ENCODE results near the gene CGNL1.
A peak's percentile ranks its signal among the peaks of the same experiment; 100 is the strongest.

Gene CGNL1

GRCh38 chr15:57525581-57525980, 149.3 kb downstream of the CGNL1 start:
- TF ChIP-seq, protein P1, sequence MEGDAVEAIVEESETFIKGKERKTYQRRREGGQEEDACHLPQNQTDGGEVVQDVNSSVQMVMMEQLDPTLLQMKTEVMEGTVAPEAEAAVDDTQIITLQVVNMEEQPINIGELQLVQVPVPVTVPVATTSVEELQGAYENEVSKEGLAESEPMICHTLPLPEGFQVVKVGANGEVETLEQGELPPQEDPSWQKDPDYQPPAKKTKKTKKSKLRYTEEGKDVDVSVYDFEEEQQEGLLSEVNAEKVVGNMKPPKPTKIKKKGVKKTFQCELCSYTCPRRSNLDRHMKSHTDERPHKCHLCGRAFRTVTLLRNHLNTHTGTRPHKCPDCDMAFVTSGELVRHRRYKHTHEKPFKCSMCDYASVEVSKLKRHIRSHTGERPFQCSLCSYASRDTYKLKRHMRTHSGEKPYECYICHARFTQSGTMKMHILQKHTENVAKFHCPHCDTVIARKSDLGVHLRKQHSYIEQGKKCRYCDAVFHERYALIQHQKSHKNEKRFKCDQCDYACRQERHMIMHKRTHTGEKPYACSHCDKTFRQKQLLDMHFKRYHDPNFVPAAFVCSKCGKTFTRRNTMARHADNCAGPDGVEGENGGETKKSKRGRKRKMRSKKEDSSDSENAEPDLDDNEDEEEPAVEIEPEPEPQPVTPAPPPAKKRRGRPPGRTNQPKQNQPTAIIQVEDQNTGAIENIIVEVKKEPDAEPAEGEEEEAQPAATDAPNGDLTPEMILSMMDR (IDR thresholded peaks at IDR 0.05; ENCODE audit: borderline replicate concordance, control extremely low read depth, extremely low read depth, insufficient read depth, missing control alignments): no peak
- in situ Hi-C loops (cut with MboI; ENCODE audit: low sequenced_read_pairs, unreplicated experiment): loop anchor here (10.0 to 25.0 kb wide), 2 partner anchors 381 to 1038 kb away; no protein-coding TSS in a partner anchor
- DNase-seq (ENCODE audit: low spot score): no peak

DNA sequence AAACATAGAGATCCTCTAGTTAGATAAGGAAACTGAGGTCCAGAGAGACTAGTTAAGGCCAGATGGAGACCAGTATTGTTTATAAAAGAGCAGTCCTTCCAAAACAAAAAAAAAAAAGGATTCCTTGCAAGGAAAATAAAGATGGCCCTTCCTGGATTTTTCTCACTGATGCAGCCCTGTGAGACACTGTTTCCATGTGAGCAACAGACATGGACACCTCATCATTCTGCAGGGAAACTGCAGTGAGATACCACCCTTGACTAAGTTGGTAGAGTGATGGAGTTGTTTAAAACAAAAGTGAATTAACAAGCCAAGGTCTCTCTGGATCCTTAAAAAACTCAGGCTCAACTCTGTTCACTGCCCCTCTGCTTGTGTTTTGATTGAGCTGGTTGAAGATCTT, 149.8 kb downstream of the CGNL1 start:
- in situ Hi-C loops (cut with MboI; ENCODE audit: low sequenced_read_pairs, unreplicated experiment): loop anchor here (10.0 to 25.0 kb wide), 2 partner anchors 381 to 1039 kb away; no protein-coding TSS in a partner anchor
- DNase-seq (ENCODE audit: low spot score): no peak
- TF ChIP-seq, protein P1 (IDR thresholded peaks at IDR 0.05; ENCODE audit: borderline replicate concordance, control extremely low read depth, extremely low read depth, insufficient read depth, missing control alignments): no peak

DNA sequence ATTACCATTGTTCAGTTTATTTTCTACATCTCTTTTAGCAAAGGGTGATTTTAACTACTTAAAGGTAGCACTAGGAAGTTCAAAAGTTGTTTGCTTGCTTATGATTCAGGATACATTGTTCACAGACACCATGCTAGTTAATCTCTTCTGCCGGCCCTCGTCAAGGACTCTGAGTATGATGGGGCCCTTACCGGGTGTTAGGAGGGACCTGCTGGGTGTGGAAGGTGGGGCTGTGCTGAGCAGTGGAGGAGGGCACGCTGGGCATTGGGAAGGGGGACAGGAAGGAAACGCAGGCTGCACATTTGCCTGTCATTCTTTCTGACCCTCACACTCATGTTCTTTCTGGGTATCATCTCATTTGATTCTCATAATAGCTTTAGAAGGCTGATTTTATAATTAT, 150.3 kb downstream of the CGNL1 start:
- no peak for DNase-seq (ENCODE audit: low spot score)
- TF ChIP-seq, protein P1 (IDR thresholded peaks at IDR 0.05; ENCODE audit: borderline replicate concordance, control extremely low read depth, extremely low read depth, insufficient read depth, missing control alignments): no peak
- in situ Hi-C loops (cut with MboI; ENCODE audit: low sequenced_read_pairs, unreplicated experiment): loop anchor here (10.0 to 25.0 kb wide), 2 partner anchors 382 to 1039 kb away; no protein-coding TSS in a partner anchor

- in situ Hi-C loops (cut with MboI; ENCODE audit: low sequenced_read_pairs, unreplicated experiment): loop anchor here (10.0 to 25.0 kb wide), 2 partner anchors 383 to 1040 kb away; no protein-coding TSS in a partner anchor
- DNase-seq (ENCODE audit: low spot score): peak; percentile 53
- TF ChIP-seq, protein P1 (IDR thresholded peaks at IDR 0.05; ENCODE audit: borderline replicate concordance, control extremely low read depth, extremely low read depth, insufficient read depth, missing control alignments): peak; percentile 23
Observed at GRCh38 chr15:57527382-57528091, 151.2 kb downstream of the CGNL1 start.

GRCh38 chr15:57528940-57529565, 152.7 kb downstream of the CGNL1 start:
- DNase-seq (ENCODE audit: low spot score): no peak
- in situ Hi-C loops (cut with MboI; ENCODE audit: low sequenced_read_pairs, unreplicated experiment): loop anchor here (10.0 to 25.0 kb wide), 2 partner anchors 384 to 1042 kb away; no protein-coding TSS in a partner anchor
- TF ChIP-seq, protein P1 (IDR thresholded peaks at IDR 0.05; ENCODE audit: borderline replicate concordance, control extremely low read depth, extremely low read depth, insufficient read depth, missing control alignments): no peak

GRCh38 chr15:57529748-57530147, 153.4 kb downstream of the CGNL1 start:
- in situ Hi-C loops (cut with MboI; ENCODE audit: low sequenced_read_pairs, unreplicated experiment): loop anchor here (5.0 to 25.0 kb wide), 3 partner anchors 192 to 1042 kb away; no protein-coding TSS in a partner anchor
- no peak for DNase-seq (ENCODE audit: low spot score)
- TF ChIP-seq, protein P1 (IDR thresholded peaks at IDR 0.05; ENCODE audit: borderline replicate concordance, control extremely low read depth, extremely low read depth, insufficient read depth, missing control alignments): no peak
